ENCODE data around the gene MYZAP. TPM values are rescaled to one million over a fixed set of nuclear protein-coding genes. Genes with fewer than 3 reads are reported as not detected.

The MYZAP gene
- total and polyA plus RNA-seq, 2 of the 8 experiments (the other 6 are each of a cell fraction or from before 2014, with no cell fraction given) = 0.41 to 0.65 TPM

DNA sequence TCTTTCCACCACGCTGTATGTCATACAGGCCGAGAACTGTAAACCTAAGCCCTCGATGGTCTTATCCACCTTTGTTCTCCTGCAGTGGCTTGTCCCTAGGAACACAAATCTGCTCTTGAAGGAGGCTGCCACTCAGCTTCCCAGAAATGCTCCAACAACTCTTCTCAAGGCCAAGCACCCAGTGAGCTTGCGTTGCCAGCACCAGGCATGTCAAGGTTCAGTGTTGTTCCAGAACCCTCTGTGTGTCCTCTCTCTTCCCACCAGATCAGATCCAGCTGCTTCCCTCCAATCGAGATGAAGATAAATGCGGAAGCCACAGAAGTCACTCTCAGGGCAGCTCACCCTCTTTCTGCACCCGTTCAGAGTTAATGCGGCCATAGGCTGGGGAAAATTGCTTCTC is 11.3 kb upstream of the MYZAP start:
- Histone ChIP-seq H3K14ac (ENCODE audit: insufficient read length) (no peak overlapping the region), H2AK5ac (ENCODE audit: low read depth, low read length) (no peak overlapping the region), H2BK20ac (ENCODE audit: low read length) (no peak overlapping the region), H4K91ac (replicated peaks; ENCODE audit: insufficient read length, low read length) (no peak overlapping the region), H3K56ac (replicated peaks; ENCODE audit: insufficient read length, low read depth, low read length) (no peak overlapping the region), H2BK5ac (ENCODE audit: low read depth, low read length) (no peak overlapping the region), H3K9ac (replicated peaks in 1 of 4; ENCODE audit: extremely low read depth in 1 of 4, low read depth in 3 of 4, low read length in 3 of 4) (no peak overlapping the region), H2AFZ (ENCODE audit: low read length) (0 out of 2 replicates have a peak overlapping the region, but pooled peaks have one; percentile 30), H3K27ac (ENCODE audit: low read depth, low read length) (no peak overlapping the region), H3K4me2 (ENCODE audit: insufficient read depth in 1 of 2, low read depth in 2 of 2, low read length in 2 of 2) (no peak overlapping the region), H3K79me1 (ENCODE audit: low read depth, low read length) (no peaks in the 10 kb centered on the region), H3K23ac (ENCODE audit: insufficient read length) (no peak overlapping the region), H3K4me3 (ENCODE audit: extremely low read depth in 1 of 4, insufficient read depth in 2 of 4, low read depth in 3 of 4, low read length in 4 of 4) (no peak overlapping the region), H3K27me3 (replicated peaks in 1 of 4; ENCODE audit: control insufficient read depth in 3 of 4, extremely low read depth in 1 of 4, insufficient read depth in 3 of 4, low read length in 3 of 4) (no peaks in the 10 kb centered on the region), H3K23me2 (ENCODE audit: low read depth, low read length) (no peaks in the 10 kb centered on the region; the same call in 1 of the 2 replicates), H3K4ac (replicated peaks; ENCODE audit: insufficient read length, low read depth, low read length) (no peak overlapping the region), H3K9me3 (ENCODE audit: insufficient read depth in 2 of 2, low read depth in 1 of 2, low read length in 1 of 2) (no peaks in the 10 kb centered on the region), H3K4me1 (replicated peaks in 1 of 4; ENCODE audit: control insufficient read depth in 3 of 4, insufficient read depth in 4 of 4, low read length in 3 of 4) (no peaks in the 10 kb centered on the region), H3K18ac (ENCODE audit: extremely low read depth, low read length) (no peak overlapping the region), H2BK120ac (replicated peaks; ENCODE audit: low read depth, low read length) (no peak overlapping the region), H2BK15ac (ENCODE audit: low read length) (no peak overlapping the region), H4K20me1 (replicated peaks in 1 of 2; ENCODE audit: control insufficient read depth in 1 of 2, insufficient read depth in 2 of 2, low read length in 2 of 2) (no peaks in the 10 kb centered on the region), H2BK12ac (ENCODE audit: low read depth, low read length) (no peak overlapping the region), H3K79me2 (ENCODE audit: control insufficient read depth in 1 of 2, insufficient read depth in 2 of 2, low read length in 2 of 2) (no peaks in the 10 kb centered on the region), H4K8ac (ENCODE audit: extremely low read depth, insufficient read depth, low read length) (no peak overlapping the region), H3K36me3 (ENCODE audit: control insufficient read depth in 2 of 4, insufficient read depth in 4 of 4, low read length in 3 of 4) (no peaks in the 10 kb centered on the region), H4K5ac (ENCODE audit: insufficient read length, low read depth, low read length) (no peak overlapping the region)
- no peak for TF ChIP-seq PHF8 (conservative IDR thresholded peaks at IDR 0.05; ENCODE audit: low read depth, low read length)
- TF ChIP-seq EZH2 (IDR thresholded peaks at IDR 0.05; ENCODE audit: low read depth, low read length, severe bottlenecking) = no peak
- TF ChIP-seq SAP30 (IDR thresholded peaks at IDR 0.05; ENCODE audit: insufficient read depth, insufficient replicate concordance, low read length) = no peak
- no peak for TF ChIP-seq KDM1A (IDR thresholded peaks at IDR 0.05; ENCODE audit: borderline replicate concordance, low read length)
- no peak for TF ChIP-seq CHD2 (IDR thresholded peaks at IDR 0.05; ENCODE audit: low read length)
- TF ChIP-seq EGR1 (IDR thresholded peaks at IDR 0.05; ENCODE audit: borderline replicate concordance, low read depth, low read length) = no peak
- no peak for TF ChIP-seq SUZ12 (IDR thresholded peaks at IDR 0.05; ENCODE audit: low read length)
- TF ChIP-seq CTBP2 (IDR thresholded peaks at IDR 0.05; ENCODE audit: borderline replicate concordance, insufficient read depth, insufficient read length, low read length) = no peak
- TF ChIP-seq TCF12 (IDR thresholded peaks at IDR 0.05; ENCODE audit: low read depth, low read length) = no peak
- no peak for TF ChIP-seq POU5F1 (IDR thresholded peaks at IDR 0.05; ENCODE audit: low read depth, low read length)
- TF ChIP-seq SRF (IDR thresholded peaks at IDR 0.05; ENCODE audit: low read depth, low read length) = no peak
- no peak for TF ChIP-seq POLR2AphosphoS5 (IDR thresholded peaks at IDR 0.05; ENCODE audit: low read depth, low read length)
- no peak for TF ChIP-seq CBX5 (IDR thresholded peaks at IDR 0.05; ENCODE audit: low read depth, low read length)
- ChIA-PET POLR2A (ENCODE audit: partially characterized antibody) (no interaction called here), CTCF (ENCODE audit: partially characterized antibody) (interaction anchor here (0.8 to 3.4 kb wide), 10 partner anchors 9 to 77 kb away, joined by 3 to 20 read pairs (median 4); partner anchors contain the start of gene MYZAP)
- DNase-seq (ENCODE audit: low read depth in 1 of 2, low spot score in 2 of 2) (no peak), FAIRE-seq (no peak)
- WGBS, 2 experiments (ENCODE audit: extremely low coverage in 1 of 2, insufficient coverage in 1 of 2, insufficient read length in 1 of 2, insufficient replicate concordance in 2 of 2, low coverage in 1 of 2, low lambda C conversion rate in 2 of 2, missing lambda C conversion rate in 1 of 2) = 94% methylated on average over 8 of the region's 8 CpGs; no CpG with 5 or more reads in 1 of the 2 experiments

Measured in H1 (cell line).